Astrocyte of the cerebellum (primary cell): ENCODE results near the gene LEF1.
A peak's percentile ranks its signal among the peaks of the same experiment; 100 is the strongest.

Experiments used
- DNase-seq: peaks from one replicate; pipeline ENCODE4 v3.0.0-alpha.2; 2011; ENCODE audit warnings: low read depth
- H3K4me3 ChIP-seq: 2 replicates; pipeline ENCODE4 v1.5.1; 2011; ENCODE audit warnings: mild to moderate bottlenecking, low read depth, low read length, moderate library complexity
- CTCF ChIP-seq: IDR thresholded peaks from 2 replicates; pipeline ENCODE4 v1.5.1; 2012; ENCODE audit warnings: low read length, low read depth, moderate library complexity, mild to moderate bottlenecking; ENCODE audit errors: missing control alignments
- in situ Hi-C: cut with HindIII; loops from 2 replicates; pipeline ENCODE4 v1.10.0; 2017; ENCODE audit warnings: low sequenced_read_pairs

Gene LEF1

GRCh38 chr4:108035691-108036090 is 133.0 kb downstream of the LEF1 start:
- TF ChIP-seq CTCF, result no peak
- no peak overlapping the region for H3K4me3 ChIP-seq
- DNase-seq, result no peak
- in situ Hi-C loops, result no loop called here

GRCh38 chr4:108034565-108034964 is 134.2 kb downstream of the LEF1 start:
- no peak for TF ChIP-seq CTCF
- in situ Hi-C loops, result no loop called here
- H3K4me3 ChIP-seq, result no peak overlapping the region
- DNase-seq, result no peak

- in situ Hi-C loops, result no loop called here
- no peak for DNase-seq
- no peak overlapping the region for H3K4me3 ChIP-seq
- no peak for TF ChIP-seq CTCF
Observed at GRCh38 chr4:108033348-108033747, 135.4 kb downstream of the LEF1 start.

- no peak overlapping the region for H3K4me3 ChIP-seq
- in situ Hi-C loops, result no loop called here
- no peak for DNase-seq
- TF ChIP-seq CTCF, result no peak
Observed at GRCh38 chr4:108031427-108032083, 137.2 kb downstream of the LEF1 start.

GRCh38 chr4:108030332-108030731 is 138.4 kb downstream of the LEF1 start:
- in situ Hi-C loops, result no loop called here
- peak; percentile 61 for TF ChIP-seq CTCF
- no peak overlapping the region for H3K4me3 ChIP-seq
- peak; percentile 50 for DNase-seq

GRCh38 chr4:108029731-108030130 is 139.0 kb downstream of the LEF1 start:
- H3K4me3 ChIP-seq, result no peak overlapping the region
- no peak for TF ChIP-seq CTCF
- in situ Hi-C loops, result no loop called here
- DNase-seq, result no peak
